ENCODE measurements around the gene ATP2C1.

ATP2C1 gene

GRCh38 chr3:130975251-130975650, 81.4 kb downstream of the ATP2C1 start:
- no peak overlapping the region for H3K4me3 ChIP-seq (ENCODE audit: low read depth, low read length)
- TF ChIP-seq CTCF (IDR thresholded peaks at IDR 0.05; ENCODE audit: borderline replicate concordance, insufficient read depth, low read depth, low read length) = no peak

- no peak for TF ChIP-seq CTCF (IDR thresholded peaks at IDR 0.05; ENCODE audit: borderline replicate concordance, insufficient read depth, low read depth, low read length)
- H3K4me3 ChIP-seq (ENCODE audit: low read depth, low read length) = no peak overlapping the region
Observed at GRCh38 chr3:130976706-130977105, 82.8 kb downstream of the ATP2C1 start.

- no peak overlapping the region for H3K4me3 ChIP-seq (ENCODE audit: low read depth, low read length)
- no peak for TF ChIP-seq CTCF (IDR thresholded peaks at IDR 0.05; ENCODE audit: borderline replicate concordance, insufficient read depth, low read depth, low read length)
Observed at GRCh38 chr3:130979117-130979516, 85.2 kb downstream of the ATP2C1 start.

- no peak overlapping the region for H3K4me3 ChIP-seq (ENCODE audit: low read depth, low read length)
- no peak for TF ChIP-seq CTCF (IDR thresholded peaks at IDR 0.05; ENCODE audit: borderline replicate concordance, insufficient read depth, low read depth, low read length)
Observed at GRCh38 chr3:130981469-130981868, 87.6 kb downstream of the ATP2C1 start.

- TF ChIP-seq CTCF (IDR thresholded peaks at IDR 0.05; ENCODE audit: borderline replicate concordance, insufficient read depth, low read depth, low read length) = no peak
- H3K4me3 ChIP-seq (ENCODE audit: low read depth, low read length) = no peak overlapping the region
Observed at GRCh38 chr3:130990282-130990681, 96.4 kb downstream of the ATP2C1 start.

- TF ChIP-seq CTCF (IDR thresholded peaks at IDR 0.05; ENCODE audit: borderline replicate concordance, insufficient read depth, low read depth, low read length) = no peak
- no peak overlapping the region for H3K4me3 ChIP-seq (ENCODE audit: low read depth, low read length)
Observed at GRCh38 chr3:130991126-130991525, 97.2 kb downstream of the ATP2C1 start.

- TF ChIP-seq CTCF (IDR thresholded peaks at IDR 0.05; ENCODE audit: borderline replicate concordance, insufficient read depth, low read depth, low read length) = no peak
- H3K4me3 ChIP-seq (ENCODE audit: low read depth, low read length) = no peak overlapping the region
Observed at GRCh38 chr3:130992344-130992743, 98.5 kb downstream of the ATP2C1 start.
